ENCODE data around the gene SLAMF7. TPM values are rescaled to one million over a fixed set of nuclear protein-coding genes. Genes with fewer than 3 reads are reported as not detected.

The SLAMF7 gene
- total RNA-seq, 6 experiments from 2014 or later, result 0.74 to 5.2 (median 0.99) TPM

GRCh38 chr1:160708801-160709200, 30.2 kb upstream of the SLAMF7 start:
- H3K27ac ChIP-seq, result no peak overlapping the region
- H3K4me1 ChIP-seq, result no peaks in the 10 kb centered on the region
- no peak for ATAC-seq
- no peaks in the 10 kb centered on the region for H3K27me3 ChIP-seq
- TF ChIP-seq POLR2A (IDR thresholded peaks at IDR 0.05), result no peak
- no peak for TF ChIP-seq CTCF (IDR thresholded peaks at IDR 0.05)
- whole genome bisulfite sequencing (ENCODE audit: insufficient coverage, low coverage, low lambda C conversion rate, missing lambda C conversion rate), result 51% methylated on average over 4 of the region's 4 CpGs
- no peaks in the 10 kb centered on the region for H3K9me3 ChIP-seq
- no peak for DNase-seq
- H3K36me3 ChIP-seq, result no peaks in the 10 kb centered on the region
- intact Hi-C loops (cut with DNase I), result no loop called here
- no peak overlapping the region for H3K4me3 ChIP-seq

- 36% methylated on average over 1 of the region's 1 CpG for WGBS (ENCODE audit: insufficient coverage, low coverage, low lambda C conversion rate, missing lambda C conversion rate)
- ATAC-seq (no peak), DNase-seq (no peak)
- Histone ChIP-seq H3K4me3 (no peak overlapping the region), H3K9me3 (no peaks in the 10 kb centered on the region), H3K27ac (no peak overlapping the region), H3K4me1 (no peaks in the 10 kb centered on the region), H3K36me3 (no peaks in the 10 kb centered on the region), H3K27me3 (no peaks in the 10 kb centered on the region)
- intact Hi-C loops (cut with DNase I), result loop anchor here in 1 of 2 donors (10.0 kb wide), 1 partner anchor 115 kb away; no protein-coding TSS in a partner anchor
- TF ChIP-seq CTCF (IDR thresholded peaks at IDR 0.05), result no peak
- no peak for TF ChIP-seq POLR2A (IDR thresholded peaks at IDR 0.05)
Measured at GRCh38 chr1:160709715-160710114, 29.3 kb upstream of the SLAMF7 start.

- 34% methylated on average over 4 of the region's 4 CpGs for WGBS (ENCODE audit: insufficient coverage, low coverage, low lambda C conversion rate, missing lambda C conversion rate)
- no peaks in the 10 kb centered on the region for H3K27me3 ChIP-seq
- H3K4me1 ChIP-seq, result no peaks in the 10 kb centered on the region
- H3K9me3 ChIP-seq, result no peaks in the 10 kb centered on the region
- intact Hi-C loops (cut with DNase I), result loop anchor here in 1 of 2 donors (10.0 kb wide), 1 partner anchor 114 kb away; no protein-coding TSS in a partner anchor
- DNase-seq (no peak), ATAC-seq (no peak)
- no peaks in the 10 kb centered on the region for H3K36me3 ChIP-seq
- TF ChIP-seq POLR2A (IDR thresholded peaks at IDR 0.05), result no peak
- no peak for TF ChIP-seq CTCF (IDR thresholded peaks at IDR 0.05)
- peak overlapping the region in 2 of 3 donors; percentile 6 to 47 for H3K27ac ChIP-seq
- peak overlapping the region in 2 of 3 donors; percentile 7 to 37 for H3K4me3 ChIP-seq
Measured at GRCh38 chr1:160710517-160711252, 28.4 kb upstream of the SLAMF7 start.

GRCh38 chr1:160711276-160711601, 27.8 kb upstream of the SLAMF7 start:
- H3K4me3 ChIP-seq, result peak overlapping the region in 1 of 3 donors; percentile 37
- no peaks in the 10 kb centered on the region for H3K27me3 ChIP-seq
- intact Hi-C loops (cut with DNase I), result loop anchor here in 1 of 2 donors (10.0 kb wide), 1 partner anchor 114 kb away; no protein-coding TSS in a partner anchor
- no peaks in the 10 kb centered on the region for H3K4me1 ChIP-seq
- H3K9me3 ChIP-seq, result no peaks in the 10 kb centered on the region
- TF ChIP-seq POLR2A (IDR thresholded peaks at IDR 0.05) (no peak), CTCF (IDR thresholded peaks at IDR 0.05) (no peak)
- H3K36me3 ChIP-seq, result no peaks in the 10 kb centered on the region
- ATAC-seq, result no peak
- DNase-seq, result no peak
- 14% methylated on average over 2 of the region's 2 CpGs for WGBS (ENCODE audit: insufficient coverage, low coverage, low lambda C conversion rate, missing lambda C conversion rate)
- peak overlapping the region in 2 of 3 donors; percentile 6 to 47 for H3K27ac ChIP-seq

Measured in right lobe of liver (tissue), 6 donors.